GM21515 (cell line): ENCODE measurements around the gene PRMT1.
"Not testable (repeated sequence)": the region's sequence is repeated elsewhere in the genome, so short reads cannot be mapped to it uniquely, and the experiment has no call there.

Source experiments
- ATAC-seq: cut with Tn5 transposase; IDR thresholded peaks from one replicate; pipeline ENCODE4 v1.9.1; 2021; ENCODE audit not compliant: unreplicated experiment

Gene PRMT1

GRCh38 chr19:49718511-49718910, 41.4 kb downstream of the PRMT1 start:
- no peak for ATAC-seq

GRCh38 chr19:49718991-49719390, 41.9 kb downstream of the PRMT1 start:
- no peak for ATAC-seq

GRCh38 chr19:49719420-49719819, 42.3 kb downstream of the PRMT1 start:
- ATAC-seq: not testable (repeated sequence)

GRCh38 chr19:49727217-49728030, 50.4 kb downstream of the PRMT1 start:
- ATAC-seq: no peak

- ATAC-seq: no peak
These were observed 53.1 kb downstream of the PRMT1 start for GRCh38 chr19:49730166-49730565.
